ENCODE data around the gene EFNA1.
"Not testable (repeated sequence)": the region's sequence is repeated elsewhere in the genome, so short reads cannot be mapped to it uniquely, and the experiment has no call there.

The EFNA1 gene

GRCh38 chr1:155141749-155142148, 14.1 kb downstream of the EFNA1 start:
- H3K9me3 Mint-ChIP-seq, result no peaks in the 10 kb centered on the region
- H3K27me3 Mint-ChIP-seq, result peaks cover 9% of the 10 kb centered on the region
- no peak overlapping the region for H3K27ac Mint-ChIP-seq
- no peak overlapping the region for H3K4me3 Mint-ChIP-seq
- H3K36me3 Mint-ChIP-seq (ENCODE audit: low read depth), result peaks cover 23% of the 10 kb centered on the region
- H3K4me1 Mint-ChIP-seq (ENCODE audit: low read depth), result peaks cover 31% of the 10 kb centered on the region

GRCh38 chr1:155145491-155145890, 17.8 kb downstream of the EFNA1 start:
- Mint-ChIP-seq H3K27ac (no peak overlapping the region), H3K4me3 (no peak overlapping the region), H3K9me3 (no peaks in the 10 kb centered on the region), H3K4me1 (ENCODE audit: low read depth) (peaks cover 18% of the 10 kb centered on the region), H3K36me3 (ENCODE audit: low read depth) (no peaks in the 10 kb centered on the region), H3K27me3 (peaks cover 9% of the 10 kb centered on the region)

GRCh38 chr1:155155996-155156643, 28.4 kb downstream of the EFNA1 start:
- not testable (repeated sequence) for H3K27me3 Mint-ChIP-seq; H3K27ac Mint-ChIP-seq; H3K4me1 Mint-ChIP-seq (ENCODE audit: low read depth); H3K4me3 Mint-ChIP-seq; H3K9me3 Mint-ChIP-seq; H3K36me3 Mint-ChIP-seq (ENCODE audit: low read depth)

- Mint-ChIP-seq H3K9me3 (no peaks in the 10 kb centered on the region), H3K4me1 (ENCODE audit: low read depth) (no peaks in the 10 kb centered on the region), H3K36me3 (ENCODE audit: low read depth) (no peaks in the 10 kb centered on the region), H3K27me3 (no peaks in the 10 kb centered on the region), H3K4me3 (no peak overlapping the region), H3K27ac (no peak overlapping the region)
Observed at GRCh38 chr1:155158991-155159390, 31.3 kb downstream of the EFNA1 start.

- Mint-ChIP-seq H3K27me3 (no peaks in the 10 kb centered on the region), H3K27ac (no peak overlapping the region), H3K9me3 (no peaks in the 10 kb centered on the region), H3K36me3 (ENCODE audit: low read depth) (no peaks in the 10 kb centered on the region), H3K4me3 (no peak overlapping the region), H3K4me1 (ENCODE audit: low read depth) (no peaks in the 10 kb centered on the region)
Observed at GRCh38 chr1:155160128-155160527, 32.5 kb downstream of the EFNA1 start.

- not testable (repeated sequence) for H3K4me3 Mint-ChIP-seq; H3K4me1 Mint-ChIP-seq (ENCODE audit: low read depth); H3K27me3 Mint-ChIP-seq; H3K36me3 Mint-ChIP-seq (ENCODE audit: low read depth); H3K27ac Mint-ChIP-seq; H3K9me3 Mint-ChIP-seq
Observed at GRCh38 chr1:155162631-155163030, 35.0 kb downstream of the EFNA1 start.

- H3K36me3 Mint-ChIP-seq (ENCODE audit: low read depth); H3K4me3 Mint-ChIP-seq; H3K27me3 Mint-ChIP-seq; H3K9me3 Mint-ChIP-seq; H3K27ac Mint-ChIP-seq: not testable (repeated sequence)
- H3K4me1 Mint-ChIP-seq (ENCODE audit: low read depth), result peaks cover 12% of the 10 kb centered on the region
Observed at GRCh38 chr1:155163785-155164184, 36.1 kb downstream of the EFNA1 start.

GRCh38 chr1:155164625-155165024, 36.9 kb downstream of the EFNA1 start:
- not testable (repeated sequence) for H3K36me3 Mint-ChIP-seq (ENCODE audit: low read depth); H3K4me3 Mint-ChIP-seq; H3K27me3 Mint-ChIP-seq; H3K9me3 Mint-ChIP-seq; H3K27ac Mint-ChIP-seq
- H3K4me1 Mint-ChIP-seq (ENCODE audit: low read depth), result peaks cover 16% of the 10 kb centered on the region

- Mint-ChIP-seq H3K4me1 (ENCODE audit: low read depth) (peaks cover 16% of the 10 kb centered on the region), H3K9me3 (no peaks in the 10 kb centered on the region), H3K36me3 (ENCODE audit: low read depth) (peaks cover 16% of the 10 kb centered on the region), H3K27ac (no peak overlapping the region), H3K27me3 (no peaks in the 10 kb centered on the region), H3K4me3 (no peak overlapping the region)
Observed at GRCh38 chr1:155166051-155166470, 38.4 kb downstream of the EFNA1 start.

- H3K27me3 Mint-ChIP-seq, result no peaks in the 10 kb centered on the region
- H3K4me1 Mint-ChIP-seq (ENCODE audit: low read depth), result peaks cover 22% of the 10 kb centered on the region
- H3K4me3 Mint-ChIP-seq, result no peak overlapping the region
- peaks cover 20% of the 10 kb centered on the region for H3K36me3 Mint-ChIP-seq (ENCODE audit: low read depth)
- H3K9me3 Mint-ChIP-seq, result no peaks in the 10 kb centered on the region
- no peak overlapping the region for H3K27ac Mint-ChIP-seq
Observed at GRCh38 chr1:155166471-155167165, 38.9 kb downstream of the EFNA1 start.

GRCh38 chr1:155167166-155168104, 39.8 kb downstream of the EFNA1 start:
- H3K27me3 Mint-ChIP-seq, result no peaks in the 10 kb centered on the region
- H3K9me3 Mint-ChIP-seq, result no peaks in the 10 kb centered on the region
- peak overlapping the region; percentile 75 for H3K4me3 Mint-ChIP-seq
- peak overlapping the region; percentile 65 for H3K27ac Mint-ChIP-seq
- H3K36me3 Mint-ChIP-seq (ENCODE audit: low read depth), result peaks cover 27% of the 10 kb centered on the region
- peaks cover 30% of the 10 kb centered on the region for H3K4me1 Mint-ChIP-seq (ENCODE audit: low read depth)

- not testable (repeated sequence) for H3K4me3 Mint-ChIP-seq, H3K9me3 Mint-ChIP-seq, H3K27me3 Mint-ChIP-seq, H3K27ac Mint-ChIP-seq
- Mint-ChIP-seq H3K36me3 (ENCODE audit: low read depth) (peaks cover 28% of the 10 kb centered on the region), H3K4me1 (ENCODE audit: low read depth) (peaks cover 33% of the 10 kb centered on the region)
Observed at GRCh38 chr1:155168105-155168445, 40.4 kb downstream of the EFNA1 start.

- no peaks in the 10 kb centered on the region for H3K9me3 Mint-ChIP-seq
- H3K27me3 Mint-ChIP-seq, result no peaks in the 10 kb centered on the region
- H3K4me1 Mint-ChIP-seq (ENCODE audit: low read depth), result peaks cover 38% of the 10 kb centered on the region
- H3K4me3 Mint-ChIP-seq, result no peak overlapping the region
- no peak overlapping the region for H3K27ac Mint-ChIP-seq
- peaks cover 30% of the 10 kb centered on the region for H3K36me3 Mint-ChIP-seq (ENCODE audit: low read depth)
Observed at GRCh38 chr1:155168456-155169210, 41.0 kb downstream of the EFNA1 start.

GRCh38 chr1:155169541-155169940, 41.9 kb downstream of the EFNA1 start:
- Mint-ChIP-seq H3K4me1 (ENCODE audit: low read depth) (peaks cover 45% of the 10 kb centered on the region), H3K9me3 (no peaks in the 10 kb centered on the region), H3K36me3 (ENCODE audit: low read depth) (peaks cover 30% of the 10 kb centered on the region), H3K27ac (peak overlapping the region; percentile 22), H3K27me3 (no peaks in the 10 kb centered on the region), H3K4me3 (no peak overlapping the region)
